Ishikawa (cell line): Measurements from ENCODE around the gene ERBB4.

Experiments used
- CEBPB ChIP-seq: IDR thresholded peaks from 2 replicates; pipeline ENCODE4 v1.6.1; 2012
- CREB1 ChIP-seq: IDR thresholded peaks from 2 replicates; pipeline ENCODE4 v1.6.1; 2012; ENCODE audit warnings: low read depth
- EGR1 ChIP-seq: IDR thresholded peaks from 2 replicates; pipeline ENCODE4 v1.6.1; 2012
- EP300 ChIP-seq: IDR thresholded peaks from 2 replicates; pipeline ENCODE4 v1.6.1; 2012; ENCODE audit warnings: borderline replicate concordance
- FOXM1 ChIP-seq: IDR thresholded peaks from 2 replicates; pipeline ENCODE4 v1.6.1; 2012; ENCODE audit warnings: low read depth, borderline replicate concordance
- NFIC ChIP-seq: IDR thresholded peaks from 2 replicates; pipeline ENCODE4 v1.6.1; 2012
- RAD21 ChIP-seq: IDR thresholded peaks from 2 replicates; pipeline ENCODE4 v1.6.1; 2012; ENCODE audit warnings: low read depth
- TAF1 ChIP-seq: IDR thresholded peaks from 2 replicates; pipeline ENCODE4 v1.6.1; 2012; ENCODE audit warnings: low read depth, mild to moderate bottlenecking
- TCF12 ChIP-seq: IDR thresholded peaks from 2 replicates; pipeline ENCODE4 v1.6.1; 2012; ENCODE audit warnings: low read depth
- TEAD4 ChIP-seq: IDR thresholded peaks from 2 replicates; pipeline ENCODE4 v1.6.1; 2012
- YY1 ChIP-seq: IDR thresholded peaks from 2 replicates; pipeline ENCODE4 v1.6.1; 2012; ENCODE audit warnings: low read depth
- ZBTB7A ChIP-seq: IDR thresholded peaks from 2 replicates; pipeline ENCODE4 v1.6.1; 2012; ENCODE audit warnings: low read depth
- TF ChIP-seq, protein P1 (sequence below): IDR thresholded peaks from 2 replicates; pipeline ENCODE4 v1.6.1; 2012; ENCODE audit warnings: low read depth, mild to moderate bottlenecking
- TF ChIP-seq, protein P2 (sequence below): IDR thresholded peaks from 2 replicates; pipeline ENCODE4 v1.6.1; 2012
- TF ChIP-seq, protein P3 (sequence below): IDR thresholded peaks from 2 replicates; pipeline ENCODE4 v1.6.1; 2012

The ERBB4 gene

DNA sequence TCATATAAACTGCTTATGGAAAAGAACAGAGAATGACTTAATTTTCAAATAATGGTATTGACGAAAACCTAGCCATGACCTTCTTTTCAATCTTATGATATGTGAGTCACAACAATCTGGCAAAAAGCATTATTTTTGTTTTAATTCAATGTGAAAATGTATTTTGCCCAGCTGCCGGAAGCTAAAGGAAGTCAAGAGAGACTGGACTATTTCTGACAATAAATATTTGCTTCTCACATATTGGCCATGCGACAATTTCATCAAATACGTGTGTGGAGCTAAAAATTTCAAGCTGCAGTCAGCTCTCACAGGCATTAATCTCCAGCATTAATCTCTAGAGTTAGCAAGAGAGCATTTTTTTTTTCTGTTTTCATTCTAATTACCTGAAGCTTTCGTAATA lies 1101.2 kb downstream of the ERBB4 start:
- TF ChIP-seq, protein P1, sequence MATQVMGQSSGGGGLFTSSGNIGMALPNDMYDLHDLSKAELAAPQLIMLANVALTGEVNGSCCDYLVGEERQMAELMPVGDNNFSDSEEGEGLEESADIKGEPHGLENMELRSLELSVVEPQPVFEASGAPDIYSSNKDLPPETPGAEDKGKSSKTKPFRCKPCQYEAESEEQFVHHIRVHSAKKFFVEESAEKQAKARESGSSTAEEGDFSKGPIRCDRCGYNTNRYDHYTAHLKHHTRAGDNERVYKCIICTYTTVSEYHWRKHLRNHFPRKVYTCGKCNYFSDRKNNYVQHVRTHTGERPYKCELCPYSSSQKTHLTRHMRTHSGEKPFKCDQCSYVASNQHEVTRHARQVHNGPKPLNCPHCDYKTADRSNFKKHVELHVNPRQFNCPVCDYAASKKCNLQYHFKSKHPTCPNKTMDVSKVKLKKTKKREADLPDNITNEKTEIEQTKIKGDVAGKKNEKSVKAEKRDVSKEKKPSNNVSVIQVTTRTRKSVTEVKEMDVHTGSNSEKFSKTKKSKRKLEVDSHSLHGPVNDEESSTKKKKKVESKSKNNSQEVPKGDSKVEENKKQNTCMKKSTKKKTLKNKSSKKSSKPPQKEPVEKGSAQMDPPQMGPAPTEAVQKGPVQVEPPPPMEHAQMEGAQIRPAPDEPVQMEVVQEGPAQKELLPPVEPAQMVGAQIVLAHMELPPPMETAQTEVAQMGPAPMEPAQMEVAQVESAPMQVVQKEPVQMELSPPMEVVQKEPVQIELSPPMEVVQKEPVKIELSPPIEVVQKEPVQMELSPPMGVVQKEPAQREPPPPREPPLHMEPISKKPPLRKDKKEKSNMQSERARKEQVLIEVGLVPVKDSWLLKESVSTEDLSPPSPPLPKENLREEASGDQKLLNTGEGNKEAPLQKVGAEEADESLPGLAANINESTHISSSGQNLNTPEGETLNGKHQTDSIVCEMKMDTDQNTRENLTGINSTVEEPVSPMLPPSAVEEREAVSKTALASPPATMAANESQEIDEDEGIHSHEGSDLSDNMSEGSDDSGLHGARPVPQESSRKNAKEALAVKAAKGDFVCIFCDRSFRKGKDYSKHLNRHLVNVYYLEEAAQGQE: no peak
- TF ChIP-seq CREB1 (no peak), YY1 (no peak), FOXM1 (no peak), NFIC (no peak), TAF1 (no peak), TEAD4 (no peak), TCF12 (no peak), CEBPB (no peak), ZBTB7A (no peak), RAD21 (no peak), EGR1 (no peak), EP300 (no peak)
- TF ChIP-seq, protein P2, sequence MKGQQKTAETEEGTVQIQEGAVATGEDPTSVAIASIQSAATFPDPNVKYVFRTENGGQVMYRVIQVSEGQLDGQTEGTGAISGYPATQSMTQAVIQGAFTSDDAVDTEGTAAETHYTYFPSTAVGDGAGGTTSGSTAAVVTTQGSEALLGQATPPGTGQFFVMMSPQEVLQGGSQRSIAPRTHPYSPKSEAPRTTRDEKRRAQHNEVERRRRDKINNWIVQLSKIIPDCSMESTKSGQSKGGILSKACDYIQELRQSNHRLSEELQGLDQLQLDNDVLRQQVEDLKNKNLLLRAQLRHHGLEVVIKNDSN: no peak
- TF ChIP-seq, protein P3, sequence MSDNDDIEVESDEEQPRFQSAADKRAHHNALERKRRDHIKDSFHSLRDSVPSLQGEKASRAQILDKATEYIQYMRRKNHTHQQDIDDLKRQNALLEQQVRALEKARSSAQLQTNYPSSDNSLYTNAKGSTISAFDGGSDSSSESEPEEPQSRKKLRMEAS: no peak

DNA sequence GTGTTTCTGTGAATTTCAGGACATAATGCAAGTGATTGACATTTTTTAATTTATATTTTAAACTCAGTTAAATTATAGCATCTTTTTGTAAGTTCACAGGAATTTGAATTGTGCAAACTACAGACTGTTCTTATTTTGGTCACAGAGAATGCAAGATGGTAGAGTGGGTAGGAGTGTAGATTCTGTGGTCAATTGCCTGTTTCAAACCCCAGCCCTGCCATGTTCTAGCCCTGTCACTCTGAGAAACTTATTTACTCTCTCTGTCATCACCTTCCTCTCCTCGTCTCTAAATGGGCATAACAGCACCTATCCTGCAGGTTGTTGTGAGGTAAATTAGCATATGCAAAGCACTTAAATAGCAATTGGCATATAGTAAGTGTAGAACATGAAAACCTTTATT lies 1102.4 kb downstream of the ERBB4 start:
- TF ChIP-seq CREB1 (no peak), TEAD4 (no peak), YY1 (no peak), CEBPB (no peak), FOXM1 (no peak), TCF12 (no peak)
- TF ChIP-seq, protein P2: no peak

DNA sequence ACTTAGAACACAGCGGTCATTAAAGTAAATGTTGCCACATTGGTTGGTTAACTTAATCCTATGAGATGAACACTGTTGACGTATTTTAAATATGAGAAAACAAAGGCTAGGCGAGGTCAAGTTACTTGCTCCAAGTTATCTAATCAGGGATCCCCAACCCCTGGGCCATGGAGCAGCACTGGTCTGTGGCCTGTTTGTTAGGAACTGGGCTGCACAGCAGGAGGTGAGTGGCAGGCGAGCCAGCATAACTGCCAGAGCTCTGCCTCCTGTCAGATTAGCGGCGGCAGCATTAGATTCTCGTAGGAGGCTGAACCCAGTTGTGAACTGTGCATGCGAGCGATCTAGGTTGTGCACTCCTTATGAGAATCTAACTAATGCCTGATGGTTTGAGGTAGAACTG lies 1103.3 kb downstream of the ERBB4 start:
- TF ChIP-seq TEAD4 (no peak), CREB1 (no peak), ZBTB7A (no peak), RAD21 (no peak), EGR1 (no peak), NFIC (no peak)

DNA sequence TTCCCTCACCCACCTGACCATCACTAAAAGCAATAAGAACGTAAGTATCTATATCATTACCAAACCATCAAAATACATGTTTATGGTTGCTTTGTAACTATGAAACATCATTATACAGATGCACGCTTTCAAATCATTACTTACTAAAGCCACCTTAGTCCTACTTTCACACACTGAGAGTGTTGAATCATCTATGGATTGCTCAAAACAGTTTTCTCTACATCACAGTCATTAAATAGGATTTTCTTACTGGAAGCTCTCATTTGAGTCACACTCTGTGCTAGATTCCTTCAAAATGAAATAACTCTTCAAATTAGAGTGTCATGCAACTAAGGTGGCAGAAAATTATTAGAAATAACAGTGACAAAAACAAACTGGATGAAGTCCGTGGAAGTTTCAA lies 1103.8 kb downstream of the ERBB4 start:
- TF ChIP-seq, protein P1: no peak
- TF ChIP-seq NFIC: no peak
- no peak for TF ChIP-seq EP300
- TF ChIP-seq ZBTB7A: no peak
- no peak for TF ChIP-seq YY1
- TF ChIP-seq, protein P2: no peak
- no peak for TF ChIP-seq CREB1
- TF ChIP-seq TAF1: no peak
- TF ChIP-seq FOXM1: no peak
- no peak for TF ChIP-seq TCF12
- no peak for TF ChIP-seq CEBPB
- no peak for TF ChIP-seq TEAD4
- TF ChIP-seq EGR1: no peak
- TF ChIP-seq, protein P3: no peak
- no peak for TF ChIP-seq RAD21

DNA sequence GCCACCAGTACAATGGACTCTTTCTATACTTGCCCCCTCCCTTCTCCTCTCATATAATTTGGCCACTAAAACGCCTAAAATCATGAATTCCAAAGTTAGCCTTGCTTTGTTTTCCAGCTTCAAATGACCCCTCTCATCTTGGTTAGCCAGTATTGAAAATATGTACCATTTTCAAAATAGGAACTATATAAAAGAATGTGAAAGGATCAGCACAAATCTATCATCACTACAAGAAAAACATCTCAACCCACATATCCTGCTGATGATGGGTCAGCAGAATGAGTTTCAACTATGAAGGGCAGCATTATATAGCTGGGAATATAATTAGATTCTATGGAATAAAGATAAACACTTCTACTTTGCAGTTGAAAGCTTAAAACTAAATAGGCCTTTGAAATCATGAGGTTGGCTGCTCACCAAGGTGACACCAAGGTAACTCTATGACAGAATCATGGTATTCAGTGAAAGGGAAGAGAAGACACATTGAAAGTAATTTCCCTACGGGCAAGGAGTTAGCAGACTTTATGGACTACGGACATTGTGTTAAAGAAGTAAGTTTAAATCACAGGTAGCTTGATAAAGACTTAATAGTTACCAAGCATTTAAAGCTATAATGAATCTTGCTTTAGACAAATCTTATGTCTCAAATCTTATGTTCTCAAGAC lies 1109.2 kb downstream of the ERBB4 start:
- TF ChIP-seq YY1 (no peak), EGR1 (no peak), EP300 (no peak), TEAD4 (no peak), NFIC (no peak), TCF12 (no peak), RAD21 (no peak), TAF1 (no peak), CEBPB (no peak), ZBTB7A (no peak), FOXM1 (no peak), CREB1 (no peak)
- TF ChIP-seq, protein P1: no peak
- TF ChIP-seq, protein P3: no peak
- TF ChIP-seq, protein P2: no peak
